Measurements from ENCODE around the gene SLC26A3.
"Not testable (repeated sequence)": the region's sequence is repeated elsewhere in the genome, so short reads cannot be mapped to it uniquely, and the experiment has no call there.

SLC26A3 gene

DNA sequence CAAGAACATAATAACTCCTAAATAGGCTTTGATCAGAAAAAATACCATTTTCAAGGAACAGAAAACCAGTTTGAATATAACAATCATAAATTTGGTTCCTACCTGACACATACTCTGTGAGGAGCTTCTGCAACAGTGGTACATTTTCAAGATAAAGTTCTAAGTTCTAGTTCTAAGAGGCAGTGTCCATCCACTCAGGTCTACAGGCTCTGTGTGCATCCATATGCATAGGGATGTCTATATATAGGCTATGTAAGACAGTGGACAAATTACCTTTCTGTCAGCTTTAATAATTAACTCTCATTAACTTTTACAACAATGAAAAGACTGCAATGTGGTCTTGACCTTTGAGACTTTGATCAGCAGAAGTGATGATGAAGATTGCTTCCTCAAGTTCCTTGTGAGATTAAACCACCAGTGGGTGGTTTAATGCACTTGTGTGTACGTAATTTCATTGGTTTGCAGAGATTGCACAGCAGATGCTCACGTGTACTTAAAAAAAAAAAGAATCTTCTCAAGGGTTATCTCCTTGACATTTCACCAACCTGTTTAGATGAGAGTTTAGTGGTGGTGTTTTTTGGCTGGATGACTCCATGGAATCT is at the start of gene SLC26A3:
TSS of gene SLC26A3 (minus strand) at position 215 of the 602 bp plus-strand sequence. CDS start 8,714 bp downstream, outside the sequence.
- no peak for DNase-seq (ENCODE audit: low read depth, low spot score)

DNA sequence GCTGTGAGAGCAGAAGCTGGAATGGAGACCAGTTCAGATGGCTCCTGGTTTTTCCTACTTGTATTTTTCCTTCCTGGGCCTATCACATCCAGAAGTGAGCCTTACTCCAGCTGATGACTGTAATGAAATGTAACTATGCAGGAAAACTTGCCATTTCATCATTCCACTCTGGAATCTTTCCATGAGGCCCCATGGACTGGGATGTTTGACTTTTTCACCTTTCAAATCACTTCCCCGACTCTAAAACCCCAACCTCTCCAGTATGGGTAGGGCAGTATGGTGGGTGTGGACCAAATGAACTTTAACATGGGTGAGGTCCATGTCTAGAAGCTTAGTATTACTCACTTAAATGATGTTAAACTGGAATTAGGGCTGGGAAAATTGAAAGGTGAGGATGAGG is 47.6 kb upstream of the SLC26A3 start:
- DNase-seq (ENCODE audit: low read depth, low spot score): no peak

DNA sequence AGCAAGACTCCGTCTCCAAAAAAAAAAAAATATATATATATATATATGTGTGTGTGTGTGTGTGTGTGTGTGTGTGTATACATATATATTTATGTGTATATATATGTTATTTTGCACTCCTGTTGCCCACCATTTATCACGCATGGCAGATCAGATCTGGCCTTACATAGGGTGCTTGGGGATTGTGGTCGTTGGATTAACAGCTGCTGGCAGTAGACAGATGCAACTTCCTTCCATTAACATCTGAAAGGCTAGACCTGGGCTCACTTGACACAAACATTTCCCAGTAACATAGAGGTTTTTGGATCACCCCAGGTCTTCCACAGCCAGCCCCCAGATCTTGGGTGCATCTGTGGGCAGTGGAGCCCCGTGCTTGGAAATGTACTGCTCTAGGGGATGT is 47.2 kb upstream of the SLC26A3 start:
- no peak for DNase-seq (ENCODE audit: low read depth, low spot score)

DNA sequence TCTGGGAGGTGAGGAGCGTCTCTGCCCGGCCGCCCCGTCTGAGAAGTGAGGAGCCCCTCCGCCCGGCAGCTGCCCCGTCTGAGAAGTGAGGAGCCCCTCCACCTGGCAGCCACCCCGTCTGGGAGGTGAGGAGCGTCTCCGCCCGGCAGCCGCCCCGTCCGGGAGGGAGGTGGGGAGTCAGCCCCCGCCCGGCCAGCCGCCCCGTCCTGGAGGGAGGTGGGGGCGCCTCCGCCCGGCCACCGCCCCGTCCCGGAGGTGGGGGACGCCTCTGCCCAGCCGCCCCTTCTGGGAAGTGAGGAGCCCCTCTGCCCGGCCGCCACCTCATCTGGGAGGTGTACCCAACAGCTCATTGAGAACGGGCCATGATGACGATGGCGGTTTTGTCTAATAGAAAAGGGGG is 45.2 kb upstream of the SLC26A3 start:
- DNase-seq (ENCODE audit: low read depth, low spot score): not testable (repeated sequence)

DNA sequence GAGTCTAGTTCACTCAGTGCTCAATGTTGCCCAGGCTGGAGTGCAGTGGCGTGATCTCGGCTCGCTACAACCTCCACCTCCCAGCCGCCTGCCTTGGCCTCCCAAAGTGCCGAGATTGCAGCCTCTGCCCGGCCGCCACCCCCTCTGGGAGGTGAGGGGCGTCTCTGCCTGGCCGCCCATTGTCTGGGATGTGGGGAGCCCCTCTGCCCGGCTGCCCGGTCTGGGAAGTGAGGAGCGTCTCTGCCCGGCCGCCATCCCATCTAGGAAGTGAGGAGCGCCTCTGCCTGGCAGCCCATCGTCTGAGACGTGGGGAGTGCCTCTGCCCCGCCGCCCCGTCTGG is 44.8 kb upstream of the SLC26A3 start:
- not testable (repeated sequence) for DNase-seq (ENCODE audit: low read depth, low spot score)

DNA sequence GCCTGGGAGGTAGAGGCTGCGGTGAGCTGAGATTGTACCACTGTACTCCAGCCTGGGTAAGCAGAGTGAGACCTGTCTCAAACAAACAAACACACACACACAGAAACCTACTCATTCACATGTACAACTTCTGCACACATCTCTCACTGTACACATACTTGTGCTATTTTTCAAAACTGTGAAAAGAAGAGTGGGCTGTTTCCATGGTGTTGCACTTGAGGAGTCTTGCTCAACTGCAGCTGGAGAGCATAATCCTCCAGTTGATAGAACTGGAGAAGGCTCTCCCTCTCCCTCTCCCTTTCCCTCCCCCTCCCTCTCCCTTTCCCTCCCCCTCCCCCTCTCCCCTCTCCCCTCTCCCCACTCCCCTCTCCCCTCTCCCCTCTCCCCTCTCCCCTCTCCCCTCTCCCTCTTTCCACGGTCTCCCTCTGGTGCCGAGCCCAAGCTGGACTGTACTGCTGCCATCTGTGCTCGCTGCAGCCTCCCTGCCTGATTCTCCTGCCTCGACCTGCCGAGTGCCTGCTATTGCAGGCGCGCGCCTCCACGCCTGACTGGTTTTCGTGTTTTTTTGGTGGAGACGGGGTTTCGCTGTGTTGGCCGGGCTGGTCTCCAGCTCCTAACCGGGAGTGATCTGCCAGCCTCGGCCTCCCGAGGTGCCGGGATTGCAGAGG is 44.3 kb upstream of the SLC26A3 start:
- DNase-seq (ENCODE audit: low read depth, low spot score): no peak

DNA sequence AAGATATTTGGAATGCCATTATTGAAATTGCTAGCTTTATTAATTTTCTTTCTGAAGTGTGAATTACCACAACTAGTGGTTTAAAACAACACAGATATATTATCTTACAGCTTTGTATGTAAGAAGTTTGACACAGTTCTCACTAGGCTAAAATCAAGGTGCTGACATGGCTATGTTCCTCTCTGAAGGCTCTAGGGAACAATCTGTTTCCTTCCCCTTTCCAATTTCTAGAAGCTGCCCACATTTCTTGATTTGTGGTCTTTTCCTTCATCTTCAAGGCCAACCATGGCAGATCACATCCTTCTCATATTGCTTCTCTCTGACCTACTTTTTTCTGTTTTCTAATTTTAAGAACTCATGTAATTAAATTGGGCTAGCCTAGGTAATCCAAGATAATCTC is 43.3 kb upstream of the SLC26A3 start:
- DNase-seq (ENCODE audit: low read depth, low spot score): no peak

DNA sequence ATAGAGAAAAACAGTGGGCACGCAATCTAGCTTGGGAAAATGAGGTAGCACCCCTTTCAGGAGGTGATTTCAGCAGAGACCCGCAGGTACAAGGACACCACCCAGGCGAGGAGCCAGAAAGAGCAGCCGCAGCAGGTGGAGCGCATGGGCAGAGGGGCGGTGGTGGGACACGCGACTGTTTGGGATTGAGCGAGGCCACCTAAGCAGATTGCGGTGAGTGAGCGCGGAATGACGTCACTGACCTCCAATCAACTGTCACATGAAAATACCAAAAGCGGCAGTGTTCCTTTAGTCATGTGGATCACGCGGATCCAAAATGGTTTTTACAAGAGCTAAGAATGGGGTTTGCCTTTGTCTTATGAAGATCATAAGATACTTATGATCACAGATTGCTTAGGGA is 40.2 kb upstream of the SLC26A3 start:
- no peak for DNase-seq (ENCODE audit: low read depth, low spot score)

DNA sequence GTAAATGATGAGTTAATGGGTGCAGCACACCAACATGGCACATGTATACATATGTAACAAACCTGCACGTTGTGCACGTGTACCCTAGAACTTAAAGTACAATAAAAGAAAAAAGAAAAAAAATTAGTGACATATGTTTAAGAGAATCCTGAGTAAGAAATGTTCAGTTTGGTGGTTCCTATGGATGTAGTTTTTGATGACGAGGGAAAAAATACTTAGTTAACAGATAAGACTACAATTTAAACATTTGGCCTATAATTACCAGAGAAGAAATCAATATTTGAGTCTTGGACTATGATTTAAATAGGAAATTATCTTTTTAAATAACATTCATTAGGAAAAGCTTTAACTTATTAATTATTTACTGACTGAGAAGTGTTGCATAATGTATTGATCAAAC is 39.2 kb upstream of the SLC26A3 start:
- no peak for DNase-seq (ENCODE audit: low read depth, low spot score)

DNA sequence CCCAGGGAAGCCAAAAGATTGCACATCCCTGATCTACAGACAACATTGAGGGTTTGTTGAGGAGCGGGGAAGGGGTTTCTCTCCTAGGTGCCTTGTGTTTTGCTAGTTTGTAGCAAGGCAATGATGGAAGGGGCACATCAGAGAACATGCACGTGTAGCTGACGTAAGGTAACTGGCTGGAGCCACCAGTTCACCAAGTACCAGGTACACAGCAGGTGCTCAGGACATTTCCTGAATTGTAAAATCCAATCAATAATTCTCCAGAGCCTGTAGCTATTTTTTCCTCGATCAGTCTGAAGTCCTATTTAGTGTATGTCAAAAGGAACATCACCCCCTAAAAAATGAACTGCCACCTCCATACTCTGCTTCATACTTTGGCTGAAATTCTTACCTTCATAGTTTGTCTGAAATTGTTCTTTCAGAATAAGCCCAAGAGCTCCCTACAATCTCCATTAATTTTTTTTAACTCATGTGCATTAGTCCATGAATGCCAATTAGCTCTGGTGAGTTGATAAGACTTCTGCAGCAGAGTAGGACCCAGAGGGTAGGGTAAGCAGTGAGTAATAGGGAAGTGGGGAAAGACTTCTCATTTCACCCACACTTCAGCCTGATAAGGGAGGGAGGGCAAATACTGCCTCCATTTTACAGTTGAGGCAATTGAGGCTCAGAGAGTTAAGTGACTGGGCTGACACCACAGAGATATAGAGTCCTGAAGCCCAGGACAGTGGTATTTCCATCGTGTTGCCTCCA is 36.0 kb upstream of the SLC26A3 start:
- no peak for DNase-seq (ENCODE audit: low read depth, low spot score)

DNA sequence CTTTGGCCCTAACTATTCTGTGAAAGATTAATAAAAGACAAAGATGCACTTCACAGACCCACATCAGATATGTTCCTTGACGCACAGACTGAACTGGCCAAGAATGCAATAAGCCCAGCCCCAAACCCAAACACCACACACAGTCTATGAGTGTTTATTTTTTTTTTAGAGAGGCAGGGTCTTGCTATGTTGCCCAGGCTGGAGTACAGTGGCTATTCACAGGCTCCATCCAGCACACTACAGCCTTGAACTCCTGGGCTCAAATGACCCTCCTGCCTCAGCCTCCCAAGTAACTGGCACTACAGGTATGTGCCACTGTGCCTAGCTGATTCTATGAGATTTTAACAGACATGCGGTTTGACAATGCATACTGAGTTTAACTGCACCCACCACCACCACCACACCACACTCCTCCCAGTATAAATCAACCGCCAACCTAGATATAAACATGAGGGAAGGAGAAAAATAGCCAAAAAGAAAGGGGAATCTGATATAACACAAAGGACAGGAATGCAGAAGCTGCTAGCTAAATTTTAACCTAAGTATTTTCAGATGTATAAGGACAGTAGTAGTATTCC is 35.1 kb upstream of the SLC26A3 start:
- DNase-seq (ENCODE audit: low read depth, low spot score): no peak

DNA sequence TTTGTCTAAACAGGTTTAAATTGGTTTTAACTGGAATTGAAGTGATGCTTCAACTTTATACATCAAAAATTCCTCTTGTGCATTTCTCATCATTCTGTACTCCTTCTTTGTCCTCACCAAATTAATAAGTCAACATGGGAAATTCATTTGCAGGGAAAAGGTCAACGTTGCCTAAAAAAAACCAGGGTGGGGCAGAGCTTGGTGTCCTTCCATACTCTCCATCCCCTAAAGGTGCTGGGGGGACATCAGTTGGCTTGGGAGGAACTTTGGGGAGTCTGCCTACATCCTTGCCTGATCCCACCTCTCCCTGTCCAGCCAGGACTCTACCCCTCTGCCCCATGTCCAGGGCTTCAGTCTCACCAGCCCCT is 34.1 kb upstream of the SLC26A3 start:
- no peak for DNase-seq (ENCODE audit: low read depth, low spot score)

DNA sequence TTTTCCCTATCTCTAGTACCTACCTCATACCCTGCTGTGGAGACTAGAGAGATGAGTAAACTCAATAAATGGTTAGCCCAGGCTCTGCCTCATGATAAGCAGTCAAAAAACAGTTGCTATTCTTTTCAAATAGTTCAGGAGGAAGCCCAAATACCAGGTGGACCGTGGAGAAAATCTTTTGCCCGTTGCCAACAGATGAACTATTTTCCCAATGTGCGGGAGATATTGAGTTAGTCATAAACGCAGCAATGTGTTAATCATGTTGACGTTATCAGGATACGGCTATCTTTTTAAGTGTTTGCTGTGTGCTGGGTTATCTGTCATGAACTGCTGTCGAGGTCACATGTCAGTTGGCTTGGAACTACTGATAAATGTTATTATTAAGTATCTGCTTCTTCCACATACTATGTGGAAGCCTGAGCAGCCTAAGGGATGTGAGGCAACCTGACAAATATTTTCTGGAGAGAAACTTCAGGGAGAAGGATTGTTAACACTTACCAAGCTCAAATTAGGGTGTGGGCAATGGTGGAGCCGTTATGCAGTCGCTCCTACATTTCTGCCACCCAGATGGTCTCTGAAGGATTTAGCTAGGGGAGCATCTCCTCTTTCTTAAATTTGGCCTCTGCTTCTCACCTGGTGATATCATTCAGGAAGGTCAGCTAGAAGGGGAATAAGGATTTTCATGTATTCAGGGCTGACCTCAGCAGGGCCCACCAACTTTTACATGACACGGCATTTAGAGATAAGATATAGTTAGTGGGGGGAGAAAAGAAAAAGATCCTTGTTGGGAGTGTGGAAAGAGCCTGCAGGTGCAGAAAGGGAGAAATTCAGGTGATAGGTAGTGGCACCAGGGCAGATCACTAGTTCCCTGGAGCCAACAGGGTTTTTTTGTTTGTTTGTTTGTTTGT is 33.5 kb upstream of the SLC26A3 start:
- no peak for DNase-seq (ENCODE audit: low read depth, low spot score)

DNA sequence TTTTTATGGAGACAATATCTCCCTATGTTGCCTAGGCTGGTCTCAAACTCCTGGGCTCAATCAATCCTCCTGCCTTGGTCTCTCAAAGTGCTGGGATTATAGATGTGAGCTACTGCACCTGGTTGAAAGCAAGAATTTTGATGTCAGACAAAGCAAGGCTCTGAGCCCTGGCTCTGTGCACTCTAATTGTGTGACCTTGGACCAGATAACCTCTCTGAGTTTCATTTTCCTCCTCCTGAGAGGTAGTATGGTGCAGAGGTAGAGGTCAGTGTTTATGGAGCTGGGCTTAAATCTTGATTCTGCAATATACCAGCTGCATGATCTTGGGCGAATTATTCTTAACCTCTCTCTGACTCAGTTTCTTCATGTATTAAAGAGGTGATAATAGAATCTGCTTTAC is 31.4 kb upstream of the SLC26A3 start:
- no peak for DNase-seq (ENCODE audit: low read depth, low spot score)

DNA sequence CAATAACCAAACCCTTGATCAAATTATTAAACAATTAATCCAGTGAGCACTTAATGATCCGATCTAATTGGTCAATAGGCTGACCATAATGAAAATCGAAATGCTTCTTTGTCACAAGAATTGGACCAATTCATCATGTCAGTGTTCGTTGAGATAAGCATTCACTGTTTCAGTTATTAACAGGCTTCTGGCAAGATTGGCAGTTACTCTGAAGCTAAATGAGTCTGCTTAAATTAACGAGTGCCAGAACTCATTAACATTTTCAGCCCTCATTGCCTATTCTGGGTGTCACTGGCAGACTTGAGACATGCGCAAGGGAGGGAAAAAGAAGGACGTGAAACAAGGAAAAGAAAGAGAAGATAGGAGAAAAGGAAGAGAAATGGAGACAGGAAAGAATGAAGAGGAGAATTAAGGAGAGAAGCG is 30.7 kb upstream of the SLC26A3 start:
- no peak for DNase-seq (ENCODE audit: low read depth, low spot score)

DNA sequence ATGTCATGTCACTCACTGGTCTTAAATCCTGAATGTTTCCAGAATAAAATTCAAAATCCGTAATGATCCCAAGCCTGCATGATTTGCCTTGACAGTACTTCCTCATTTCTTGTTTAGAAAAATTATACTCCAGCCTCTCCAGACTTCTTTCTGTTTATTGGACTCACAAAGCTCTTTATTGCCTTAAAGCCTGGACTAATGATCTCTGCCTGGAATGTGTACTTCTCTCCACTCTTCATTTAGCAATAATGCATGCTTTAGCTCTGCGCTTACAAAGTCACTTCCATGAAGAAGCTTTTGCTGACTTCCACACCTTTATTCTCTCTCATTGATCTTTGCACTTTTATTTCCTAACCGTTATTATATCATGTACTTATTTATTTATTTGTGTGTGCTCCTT is 27.4 kb upstream of the SLC26A3 start:
- DNase-seq (ENCODE audit: low read depth, low spot score): no peak

DNA sequence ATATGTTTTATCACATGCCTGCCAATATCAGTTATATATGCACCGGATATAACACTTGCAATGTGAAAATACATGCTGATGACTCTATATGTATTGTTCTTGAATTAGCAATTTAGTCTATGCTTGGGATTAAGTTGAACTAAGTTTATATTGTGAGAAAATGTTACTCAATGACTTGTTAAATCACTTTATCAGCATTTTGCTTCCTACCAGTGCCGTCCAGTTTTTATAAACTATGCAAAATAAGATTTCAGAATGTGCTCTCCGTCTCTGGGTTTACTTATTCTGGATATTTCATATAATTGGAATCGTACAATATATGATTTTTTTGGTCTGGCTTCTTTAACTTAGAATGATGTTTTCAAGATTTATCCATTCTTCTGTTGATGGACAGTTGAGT is 25.5 kb upstream of the SLC26A3 start:
- no peak for DNase-seq (ENCODE audit: low read depth, low spot score)

DNA sequence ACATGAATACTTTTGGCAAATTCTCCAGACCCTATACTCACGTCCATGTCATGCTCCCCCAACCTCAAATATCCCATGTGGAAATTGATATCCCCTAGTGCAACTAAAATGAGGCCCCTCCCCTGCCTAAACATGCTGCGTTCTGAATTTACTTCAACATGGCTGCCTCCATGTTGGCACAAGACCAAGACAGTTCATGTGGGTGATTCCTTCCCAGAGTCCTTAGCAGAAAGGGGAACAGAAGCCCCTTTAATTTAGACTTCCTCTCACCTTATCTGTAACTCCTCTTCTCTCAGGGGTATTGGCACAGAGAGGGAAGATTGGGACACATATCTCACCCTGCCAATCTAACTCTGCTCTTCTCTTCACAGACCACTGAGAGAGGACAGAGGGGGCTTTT is 24.5 kb upstream of the SLC26A3 start:
- DNase-seq (ENCODE audit: low read depth, low spot score): no peak

DNA sequence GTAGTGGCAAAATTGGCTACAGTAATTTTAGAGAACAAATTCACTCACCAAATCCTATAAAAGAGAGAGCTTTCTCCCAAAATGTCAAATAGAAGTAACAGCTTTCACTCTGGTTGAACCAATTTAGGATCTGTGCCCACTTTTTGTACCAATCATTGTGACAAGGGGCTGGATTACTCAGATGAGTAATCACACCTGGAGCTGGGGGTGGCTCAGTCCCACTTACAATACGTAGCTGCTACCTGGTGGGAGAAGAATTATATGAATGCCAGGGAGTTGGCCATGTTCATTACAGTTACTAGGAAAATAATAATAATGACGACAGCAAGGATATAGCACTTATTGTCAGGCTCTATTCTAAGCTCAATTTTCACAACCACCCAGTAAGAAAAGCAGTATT is 23.4 kb upstream of the SLC26A3 start:
- DNase-seq (ENCODE audit: low read depth, low spot score): no peak

DNA sequence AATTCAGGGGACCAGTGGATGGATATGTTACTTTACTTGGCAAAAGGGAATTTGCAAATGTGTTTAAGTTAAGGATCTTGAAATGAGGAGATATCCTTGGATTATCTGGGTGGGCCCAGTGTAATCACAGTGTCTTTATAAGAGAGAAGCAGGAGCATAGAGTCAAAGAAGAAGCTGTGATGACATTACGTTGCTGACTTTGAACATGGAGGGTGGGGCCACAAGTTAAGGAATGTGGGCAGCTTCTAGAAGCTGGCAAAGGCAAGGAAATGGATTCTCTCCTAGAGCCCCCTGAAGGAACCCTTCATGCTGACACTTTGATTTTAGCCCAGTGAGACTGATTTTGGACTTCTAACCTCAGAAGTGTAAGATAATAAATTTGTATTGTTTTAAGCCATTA is 21.8 kb upstream of the SLC26A3 start:
- no peak for DNase-seq (ENCODE audit: low read depth, low spot score)

DNA sequence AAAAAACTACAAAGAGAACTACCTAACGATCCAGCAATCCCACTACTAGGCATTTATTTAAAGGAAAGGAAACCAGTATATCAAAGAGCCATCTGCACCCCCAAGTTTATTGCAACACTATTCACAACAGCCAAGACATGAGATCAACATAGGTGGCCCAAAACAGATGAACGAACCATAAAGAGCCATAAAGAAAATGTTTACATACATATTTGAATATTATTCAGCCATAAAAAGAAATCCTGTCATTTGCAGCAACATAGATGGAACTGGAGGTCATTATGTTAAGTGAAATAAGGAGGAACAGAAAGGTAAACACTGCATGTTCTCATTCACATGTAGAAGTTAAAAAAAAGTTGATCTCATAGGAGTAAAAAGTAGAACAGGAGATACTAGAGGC is 15.6 kb upstream of the SLC26A3 start:
- no peak for DNase-seq (ENCODE audit: low read depth, low spot score)
